Body of pancreas (tissue), 4 donors: Measurements from ENCODE around the gene MPO.

ENCODE experiments used
- CTCF ChIP-seq, 7 experiments: fragments of 450-650 bp in 4 of 7; fragments of 200-600 bp in 3 of 7; sonication (generic) in 3 of 7; IDR thresholded peaks; one replicate each; pipeline ENCODE4 v1.5.1; 2016 to 2019; ENCODE audit warnings: antibody characterized with exemption in 7 of 7
- POLR2A ChIP-seq, 3 donors: fragments of 450-650 bp; IDR thresholded peaks; one replicate each; pipeline ENCODE4 v1.6.1; 2016; ENCODE audit warnings: antibody characterized with exemption in 3 of 3, mild to moderate bottlenecking in 2 of 3

GRCh38 chr17:58322581-58323185 is 41.9 kb upstream of the MPO start:
- TF ChIP-seq CTCF (IDR thresholded peaks at IDR 0.05): no peak
- TF ChIP-seq POLR2A (IDR thresholded peaks at IDR 0.05): no peak
